ENCODE results near the gene MARK4.

- no peak for TF ChIP-seq CTCF (IDR thresholded peaks at IDR 0.05 in 4 of 5, conservative IDR thresholded peaks at IDR 0.05 in 1 of 5)
- TF ChIP-seq POLR2A (IDR thresholded peaks at IDR 0.05): no peak
These were observed 13.8 kb downstream of the MARK4 start for GRCh38 chr19:45264781-45265317.
